Spleen (tissue), 11 donors: ENCODE measurements around the gene DOCK1. TPM values are rescaled to one million over a fixed set of nuclear protein-coding genes. Genes with fewer than 3 reads are reported as not detected.

Source experiments
- DNase-seq: peaks from one replicate; pipeline ENCODE4 v3.0.0-alpha.2; 2020
- H3K27ac ChIP-seq, 8 donors: fragments of 200-600 bp; sonication (generic) in 7 of 8; 1 replicate in 4 of 8; 2 replicates in 4 of 8; pipeline versions ENCODE4 v1.5.0 to v1.8.0; 2016 to 2021; ENCODE audit warnings: inconsistent platforms in 4 of 8, mild to moderate bottlenecking in 4 of 8, moderate library complexity in 1 of 8
- H3K27me3 ChIP-seq, 7 donors: fragments of 200-600 bp; sonication (generic) in 6 of 7; replicated peaks in 1 of 7; 1 replicate in 4 of 7; 2 replicates in 3 of 7; pipeline versions ENCODE4 v1.5.0 to v1.8.0; 2016 to 2021; ENCODE audit warnings: inconsistent platforms in 3 of 7, mild to moderate bottlenecking in 1 of 7
- H3K36me3 ChIP-seq, 6 donors: fragments of 200-600 bp; sonication (generic) in 5 of 6; 1 replicate in 4 of 6; 2 replicates in 2 of 6; pipeline versions ENCODE4 v1.5.0 to v1.8.0; 2016 to 2021; ENCODE audit warnings: inconsistent platforms in 2 of 6
- H3K4me1 ChIP-seq, 6 donors: fragments of 200-600 bp; sonication (generic) in 5 of 6; 1 replicate in 3 of 6; 2 replicates in 3 of 6; pipeline versions ENCODE4 v1.5.0 to v1.8.0; 2016 to 2021; ENCODE audit warnings: inconsistent platforms in 3 of 6
- H3K4me3 ChIP-seq, 8 donors: fragments of 200-600 bp; sonication (generic) in 7 of 8; 1 replicate in 4 of 8; 2 replicates in 4 of 8; pipeline versions ENCODE4 v1.5.0 to v1.8.0; 2016 to 2021; ENCODE audit warnings: inconsistent platforms in 4 of 8, mild to moderate bottlenecking in 4 of 8, moderate library complexity in 2 of 8
- H3K9me3 ChIP-seq, 8 donors: fragments of 200-600 bp; sonication (generic) in 7 of 8; 1 replicate in 4 of 8; 2 replicates in 4 of 8; pipeline versions ENCODE4 v1.5.0 to v1.8.0; 2016 to 2021; ENCODE audit warnings: inconsistent platforms in 4 of 8
- CTCF ChIP-seq, 11 experiments: fragments of 200-600 bp in 7 of 11; fragments of 450-650 bp in 4 of 11; sonication (generic) in 4 of 11; IDR thresholded peaks in 8 of 11; conservative IDR thresholded peaks in 3 of 11; 1 replicate in 7 of 11; 2 replicates in 4 of 11; pipeline versions ENCODE4 v1.4.0 to v1.8.0; 2016 to 2021; ENCODE audit warnings: antibody characterized with exemption in 11 of 11, inconsistent platforms in 4 of 11, mild to moderate bottlenecking in 1 of 11
- POLR2A ChIP-seq, 3 donors: fragments of 450-650 bp; IDR thresholded peaks; one replicate each; pipeline ENCODE4 v1.5.1; 2017; ENCODE audit warnings: antibody characterized with exemption in 3 of 3, mild to moderate bottlenecking in 1 of 3
- POLR2AphosphoS5 ChIP-seq, 3 donors: sonication (generic); formaldehyde crosslinking; IDR thresholded peaks; one replicate each; pipeline ENCODE4 v1.5.1; 2017; ENCODE audit warnings: antibody characterized with exemption in 3 of 3
- WGBS, 5 donors: extraction: QIAGEN DNeasy Blood & Tissue Kit in 3 of 5; methylation state at CpG; one replicate each; pipeline versions ENCODE4 v1.1.5 to v1.1.7; 2013 to 2018; 5-methylcytosine and 5-hydroxymethylcytosine counted together
- intact Hi-C: fragments of 100-400 bp; cut with DNase I; formaldehyde crosslinking; loops from one replicate; pipeline ENCODE4 v1.15.0; 2023; ENCODE audit warnings: low total_unique reads
- polyA plus RNA-seq, 3 donors: library from polyadenylated mRNA; stranded (reverse); fragments of 200-250 nt; gene quantifications; one replicate each; pipeline ENCODE4 v1.2.1, GENCODE V29; 2013
- total RNA-seq, 7 donors: library from RNA; depleted of rRNA in 3 of 7; stranded (reverse); fragments of >200 nt in 3 of 7; fragmentation: NEBNext Ultra II Directional in 4 of 7; extraction: Animal tissue kit (Norgen Biotek cat#: 25700) in 4 of 7; gene quantifications; one replicate each; pipeline versions ENCODE4 v1.1.0 to v1.2.1, GENCODE V29; 2016 to 2021
- donor health status: healthy with polysubstance abuse.
- donor health status: DM: no; HTN: no; CAD: no; lungs with moderate emphysema.
- donor health status: DM: no; HTN: no; CAD: no.
- donor health status: Bipolar disorder and iron deficiency.
- donor health status: healthy.
- donor health status: DM: no; HTN: no; CAD: no.
- donor health status: DM: yes; HTN: yes; CAD: no.

DOCK1 gene
- total and polyA plus RNA-seq, 10 donors: 2.2 to 40.5 (median 25.1) TPM

GRCh38 chr10:127368101-127368500 is 462.9 kb downstream of the DOCK1 start:
- WGBS, 5 donors: 77 to 87% (median 79%) methylated on average over 5 of the region's 5 CpGs
- Histone ChIP-seq H3K27me3 (no peaks in the 10 kb centered on the region), H3K4me1 (no peaks in the 10 kb centered on the region), H3K9me3 (no peaks in the 10 kb centered on the region), H3K36me3 (peaks cover 0 to 3% (median 0%) of the 10 kb centered on the region in 6 donors), H3K4me3 (no peak overlapping the region), H3K27ac (no peak overlapping the region)
- no peak for DNase-seq
- intact Hi-C loops: no loop called here
- TF ChIP-seq POLR2AphosphoS5 (IDR thresholded peaks at IDR 0.05) (no peak), POLR2A (IDR thresholded peaks at IDR 0.05) (no peak), CTCF (IDR thresholded peaks at IDR 0.05 in 8 of 11, conservative IDR thresholded peaks at IDR 0.05 in 3 of 11) (no peak)

- no peak for DNase-seq
- Histone ChIP-seq H3K4me3 (no peak overlapping the region), H3K27ac (no peak overlapping the region), H3K27me3 (no peaks in the 10 kb centered on the region), H3K4me1 (no peaks in the 10 kb centered on the region), H3K9me3 (no peaks in the 10 kb centered on the region), H3K36me3 (peaks cover 0 to 6% (median 0%) of the 10 kb centered on the region in 6 donors)
- 87 to 92% (median 89%) methylated on average over 4 of the region's 4 CpGs for WGBS, 5 donors
- TF ChIP-seq POLR2A (IDR thresholded peaks at IDR 0.05) (no peak), POLR2AphosphoS5 (IDR thresholded peaks at IDR 0.05) (no peak), CTCF (IDR thresholded peaks at IDR 0.05 in 8 of 11, conservative IDR thresholded peaks at IDR 0.05 in 3 of 11) (no peak)
- intact Hi-C loops: no loop called here
Measured at GRCh38 chr10:127368929-127369328, 463.7 kb downstream of the DOCK1 start.

- intact Hi-C loops: no loop called here
- Histone ChIP-seq H3K4me3 (no peak overlapping the region), H3K9me3 (no peaks in the 10 kb centered on the region), H3K36me3 (peaks cover 0 to 23% (median 0%) of the 10 kb centered on the region in 6 donors), H3K4me1 (no peaks in the 10 kb centered on the region), H3K27me3 (no peaks in the 10 kb centered on the region), H3K27ac (no peak overlapping the region)
- DNase-seq: no peak
- TF ChIP-seq POLR2AphosphoS5 (IDR thresholded peaks at IDR 0.05) (no peak), POLR2A (IDR thresholded peaks at IDR 0.05) (no peak), CTCF (IDR thresholded peaks at IDR 0.05 in 8 of 11, conservative IDR thresholded peaks at IDR 0.05 in 3 of 11) (no peak)
- 91 to 97% (median 93%) methylated on average over 7 of the region's 7 CpGs for WGBS, 5 donors
Measured at GRCh38 chr10:127370601-127371000, 465.4 kb downstream of the DOCK1 start.

- 73 to 92% (median 86%) methylated on average over 3 of the region's 3 CpGs for WGBS, 5 donors
- DNase-seq: no peak
- TF ChIP-seq CTCF (IDR thresholded peaks at IDR 0.05 in 8 of 11, conservative IDR thresholded peaks at IDR 0.05 in 3 of 11) (no peak), POLR2A (IDR thresholded peaks at IDR 0.05) (no peak), POLR2AphosphoS5 (IDR thresholded peaks at IDR 0.05) (no peak)
- Histone ChIP-seq H3K27me3 (no peaks in the 10 kb centered on the region), H3K4me1 (no peaks in the 10 kb centered on the region), H3K27ac (no peak overlapping the region), H3K36me3 (peaks cover 0 to 23% (median 0%) of the 10 kb centered on the region in 6 donors), H3K4me3 (no peak overlapping the region), H3K9me3 (no peaks in the 10 kb centered on the region)
- intact Hi-C loops: no loop called here
Measured at GRCh38 chr10:127372361-127372760, 467.1 kb downstream of the DOCK1 start.
